ENCODE results near the gene MUC5B.

MUC5B gene

DNA sequence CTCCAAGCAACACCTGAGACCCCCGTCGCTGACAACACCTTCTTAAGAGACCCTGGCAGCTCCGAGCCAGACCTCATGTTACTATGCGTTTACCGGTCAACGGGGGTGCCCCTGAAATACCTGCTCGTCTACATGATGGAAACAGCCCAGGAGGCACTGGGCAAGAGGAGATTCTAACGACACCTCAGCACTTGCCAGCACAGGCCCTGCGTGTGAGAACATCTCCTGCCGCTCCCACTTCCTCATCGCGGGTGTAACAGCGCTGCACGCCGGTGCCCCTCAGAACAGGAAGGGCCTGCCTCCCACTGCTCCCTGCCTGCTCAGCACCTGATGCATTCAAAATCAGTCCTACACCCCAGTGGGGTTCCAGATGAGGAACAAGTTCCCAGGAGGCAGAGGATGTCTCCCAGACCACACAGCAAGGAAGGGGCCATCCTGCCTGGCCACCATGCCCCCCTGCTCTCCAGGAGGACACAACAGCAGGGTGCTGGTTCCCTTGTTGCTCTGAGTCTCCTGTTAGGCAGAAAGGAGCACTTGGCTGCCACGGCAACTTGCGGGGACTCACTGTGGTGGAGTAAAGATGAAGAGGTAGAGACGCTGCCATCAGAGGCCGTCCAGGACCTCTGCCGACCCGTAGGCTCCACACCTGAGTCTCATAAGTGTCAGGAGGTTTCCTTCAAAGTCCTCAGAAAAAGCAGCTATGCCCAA is 84.5 kb downstream of the MUC5B start:
- TF ChIP-seq, protein P1, sequence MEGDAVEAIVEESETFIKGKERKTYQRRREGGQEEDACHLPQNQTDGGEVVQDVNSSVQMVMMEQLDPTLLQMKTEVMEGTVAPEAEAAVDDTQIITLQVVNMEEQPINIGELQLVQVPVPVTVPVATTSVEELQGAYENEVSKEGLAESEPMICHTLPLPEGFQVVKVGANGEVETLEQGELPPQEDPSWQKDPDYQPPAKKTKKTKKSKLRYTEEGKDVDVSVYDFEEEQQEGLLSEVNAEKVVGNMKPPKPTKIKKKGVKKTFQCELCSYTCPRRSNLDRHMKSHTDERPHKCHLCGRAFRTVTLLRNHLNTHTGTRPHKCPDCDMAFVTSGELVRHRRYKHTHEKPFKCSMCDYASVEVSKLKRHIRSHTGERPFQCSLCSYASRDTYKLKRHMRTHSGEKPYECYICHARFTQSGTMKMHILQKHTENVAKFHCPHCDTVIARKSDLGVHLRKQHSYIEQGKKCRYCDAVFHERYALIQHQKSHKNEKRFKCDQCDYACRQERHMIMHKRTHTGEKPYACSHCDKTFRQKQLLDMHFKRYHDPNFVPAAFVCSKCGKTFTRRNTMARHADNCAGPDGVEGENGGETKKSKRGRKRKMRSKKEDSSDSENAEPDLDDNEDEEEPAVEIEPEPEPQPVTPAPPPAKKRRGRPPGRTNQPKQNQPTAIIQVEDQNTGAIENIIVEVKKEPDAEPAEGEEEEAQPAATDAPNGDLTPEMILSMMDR (IDR thresholded peaks at IDR 0.05): no peak
- no peak for DNase-seq
- Mint-ChIP-seq H3K4me3 (peak overlapping the region; percentile 79), H3K4me1 (peaks cover 58% of the 10 kb centered on the region), H3K9me3 (peaks cover 21% of the 10 kb centered on the region), H3K36me3 (ENCODE audit: low read depth) (peaks cover 14% of the 10 kb centered on the region), H3K27ac (peak overlapping the region; percentile 19), H3K27me3 (ENCODE audit: low read depth, poor library complexity) (peaks cover 9% of the 10 kb centered on the region)

DNA sequence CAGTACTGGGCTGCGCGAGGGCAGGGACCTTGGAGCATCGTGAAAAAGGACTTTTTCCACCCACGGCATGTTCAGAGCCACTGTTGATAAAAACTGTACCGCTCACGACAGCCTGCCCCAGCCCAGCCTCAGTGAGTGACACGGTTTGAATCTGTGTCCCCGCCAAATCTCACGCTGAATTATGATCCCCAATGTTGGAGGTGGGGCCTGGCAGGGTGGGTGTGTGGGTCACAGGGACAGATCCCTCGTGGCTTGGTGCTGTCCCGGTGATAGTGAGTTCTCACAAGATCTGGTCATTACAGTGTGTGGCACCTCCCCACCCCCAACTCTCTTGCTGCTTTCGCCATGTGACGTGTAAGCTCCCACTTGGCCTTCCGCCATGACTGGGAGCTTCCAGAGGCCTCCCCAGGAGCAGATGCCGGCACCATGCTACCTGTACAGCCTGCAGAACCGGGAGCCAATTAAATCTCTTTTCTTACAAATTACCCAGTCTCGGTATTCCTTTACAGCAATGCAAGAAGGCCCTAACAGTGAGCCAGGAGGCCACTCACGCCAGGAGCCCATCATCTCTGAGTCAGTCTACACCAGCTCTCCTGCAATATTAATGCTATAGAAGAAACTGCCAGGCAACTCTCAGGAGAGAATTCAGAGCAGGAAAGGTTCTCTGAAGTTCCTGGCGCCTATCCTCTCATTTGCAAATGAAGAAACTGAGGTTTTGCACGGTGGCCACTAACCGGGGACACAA is 85.3 kb downstream of the MUC5B start:
- Mint-ChIP-seq H3K27me3 (ENCODE audit: low read depth, poor library complexity) (peaks cover 9% of the 10 kb centered on the region), H3K4me1 (peaks cover 49% of the 10 kb centered on the region), H3K4me3 (peak overlapping the region; percentile 79), H3K9me3 (peaks cover 27% of the 10 kb centered on the region), H3K27ac (no peak overlapping the region), H3K36me3 (ENCODE audit: low read depth) (peaks cover 14% of the 10 kb centered on the region)
- TF ChIP-seq, protein P1 (IDR thresholded peaks at IDR 0.05): no peak
- DNase-seq: no peak

DNA sequence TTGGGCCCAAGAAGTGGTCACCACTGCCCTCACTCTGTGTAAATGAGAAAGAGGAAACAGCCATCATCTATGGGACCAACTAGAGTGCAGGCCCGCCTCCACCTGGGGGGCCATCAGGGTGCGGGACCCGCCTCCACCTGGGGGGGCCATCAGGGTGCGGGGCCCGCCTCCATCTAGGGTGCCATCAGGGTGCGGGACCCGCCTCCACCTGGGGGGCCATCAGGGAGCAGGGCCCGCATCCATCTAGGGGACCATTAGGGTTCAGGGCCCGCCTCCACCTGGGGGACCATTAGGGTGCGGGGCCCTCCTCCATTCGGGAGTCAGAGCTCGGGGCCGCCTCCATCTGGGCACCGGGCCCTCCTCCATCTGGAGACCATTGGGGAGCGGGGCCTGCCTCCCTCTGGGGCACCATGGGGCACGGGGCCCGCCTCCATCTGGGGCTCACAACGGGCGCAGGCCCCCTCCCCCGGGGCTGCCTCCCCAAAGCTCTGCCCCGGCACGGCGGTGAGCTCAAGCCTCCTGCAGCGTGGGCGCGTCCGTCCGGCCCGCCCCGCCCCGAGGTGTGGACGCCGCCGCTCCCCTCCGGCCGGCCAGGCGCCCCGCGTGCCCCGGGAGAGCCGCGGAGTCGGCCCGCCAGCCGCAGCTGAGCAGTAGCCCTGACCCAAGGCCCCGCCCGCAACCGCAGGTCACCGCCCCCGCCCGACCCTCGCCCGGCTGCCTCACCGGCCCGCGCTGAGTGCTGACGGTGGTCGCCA is 86.1 kb downstream of the MUC5B start:
- TF ChIP-seq, protein P1 (IDR thresholded peaks at IDR 0.05): no peak
- DNase-seq: no peak
- H3K27ac Mint-ChIP-seq: no peak overlapping the region

DNA sequence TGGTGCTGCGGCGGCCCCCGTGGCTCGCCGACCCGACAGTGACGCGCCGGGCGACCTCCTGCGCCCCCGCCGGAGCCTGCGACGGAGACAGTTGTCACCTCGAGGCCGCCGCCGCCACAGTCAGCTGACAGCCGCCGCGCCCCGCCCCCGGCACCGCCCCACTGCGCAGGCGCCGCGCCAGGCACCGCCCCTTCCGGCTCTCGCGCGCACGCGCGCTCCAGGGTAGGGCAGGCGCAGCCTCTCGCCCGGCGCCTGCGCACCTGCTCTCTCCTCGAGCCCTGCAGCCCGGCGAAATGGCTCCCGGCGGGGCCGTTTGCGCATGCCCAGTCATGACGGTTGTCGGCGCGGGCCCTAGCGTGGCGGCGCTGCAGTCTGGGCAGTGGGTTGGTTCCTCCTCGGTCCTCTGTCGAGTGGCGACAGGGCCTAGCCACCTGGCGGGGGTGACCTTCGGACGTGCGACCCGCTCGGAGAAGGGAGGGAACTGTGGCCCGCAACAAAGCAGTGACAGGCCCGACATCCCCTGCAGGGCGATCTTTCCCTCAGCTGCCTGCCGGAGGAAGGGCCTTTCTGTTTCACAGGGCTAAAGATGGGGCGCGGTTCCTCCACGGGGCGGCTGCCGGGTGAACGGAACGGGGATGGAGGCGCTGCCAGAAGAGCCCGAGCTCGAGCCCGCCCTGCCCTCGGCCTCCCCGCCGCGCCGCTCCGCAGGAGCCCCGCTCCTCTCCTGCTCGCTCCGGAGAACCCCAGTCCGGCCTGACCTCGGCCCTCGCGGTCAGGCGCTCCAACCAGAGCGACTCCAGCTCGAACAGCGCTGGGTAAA is 86.8 kb downstream of the MUC5B start, which contains the start of gene TOLLIP:
TSS of gene TOLLIP (minus strand) at position 135 of the 820 bp plus-strand sequence. CDS start at position 1, 134 bp downstream.
- Mint-ChIP-seq H3K4me3 (peak within 1 kb of the TSS; percentile 82), H3K27me3 (ENCODE audit: low read depth, poor library complexity) (peaks cover 19% of the 10 kb centered on the region), H3K36me3 (ENCODE audit: low read depth) (peaks cover 14% of the 10 kb centered on the region), H3K4me1 (peaks cover 37% of the 10 kb centered on the region), H3K27ac (no peak within 1 kb of the TSS), H3K9me3 (peaks cover 42% of the 10 kb centered on the region)
- peak; percentile 99 for DNase-seq
- TF ChIP-seq, protein P1 (IDR thresholded peaks at IDR 0.05): no peak

More for the DNA sequence above, 86.1 kb downstream of the MUC5B start:
- Mint-ChIP-seq H3K36me3 (ENCODE audit: low read depth) (peaks cover 14% of the 10 kb centered on the region), H3K27me3 (ENCODE audit: low read depth, poor library complexity) (peaks cover 15% of the 10 kb centered on the region), H3K4me3 (peak overlapping the region; percentile 79), H3K4me1 (peaks cover 45% of the 10 kb centered on the region), H3K9me3 (peaks cover 34% of the 10 kb centered on the region)

DNA sequence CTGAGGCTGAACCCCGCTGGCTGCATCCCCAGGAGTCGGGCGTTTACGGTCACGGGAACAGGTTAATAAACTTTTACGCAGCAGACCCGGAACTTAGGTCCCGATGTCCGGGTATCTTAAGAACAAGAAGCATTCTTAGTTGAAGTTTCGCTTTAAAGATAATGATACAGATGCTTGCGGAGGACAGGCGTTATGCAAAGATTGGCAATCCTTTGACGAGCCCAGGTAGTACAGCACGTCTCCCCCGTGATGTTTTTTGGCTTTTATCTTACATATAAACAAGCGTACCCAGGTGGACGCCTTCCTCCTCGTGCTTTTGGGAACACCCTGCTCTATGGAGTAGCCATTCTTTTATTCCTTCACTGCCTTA is 87.4 kb downstream of the MUC5B start:
- H3K36me3 Mint-ChIP-seq (ENCODE audit: low read depth): peaks cover 14% of the 10 kb centered on the region
- peaks cover 48% of the 10 kb centered on the region for H3K9me3 Mint-ChIP-seq
- TF ChIP-seq, protein P1 (IDR thresholded peaks at IDR 0.05): no peak
- H3K4me1 Mint-ChIP-seq: peaks cover 31% of the 10 kb centered on the region
- peak overlapping the region; percentile 82 for H3K4me3 Mint-ChIP-seq
- DNase-seq: no peak
- peaks cover 24% of the 10 kb centered on the region for H3K27me3 Mint-ChIP-seq (ENCODE audit: low read depth, poor library complexity)
- H3K27ac Mint-ChIP-seq: no peak overlapping the region
